ENCODE data around the gene FBN2.

FBN2 gene

DNA sequence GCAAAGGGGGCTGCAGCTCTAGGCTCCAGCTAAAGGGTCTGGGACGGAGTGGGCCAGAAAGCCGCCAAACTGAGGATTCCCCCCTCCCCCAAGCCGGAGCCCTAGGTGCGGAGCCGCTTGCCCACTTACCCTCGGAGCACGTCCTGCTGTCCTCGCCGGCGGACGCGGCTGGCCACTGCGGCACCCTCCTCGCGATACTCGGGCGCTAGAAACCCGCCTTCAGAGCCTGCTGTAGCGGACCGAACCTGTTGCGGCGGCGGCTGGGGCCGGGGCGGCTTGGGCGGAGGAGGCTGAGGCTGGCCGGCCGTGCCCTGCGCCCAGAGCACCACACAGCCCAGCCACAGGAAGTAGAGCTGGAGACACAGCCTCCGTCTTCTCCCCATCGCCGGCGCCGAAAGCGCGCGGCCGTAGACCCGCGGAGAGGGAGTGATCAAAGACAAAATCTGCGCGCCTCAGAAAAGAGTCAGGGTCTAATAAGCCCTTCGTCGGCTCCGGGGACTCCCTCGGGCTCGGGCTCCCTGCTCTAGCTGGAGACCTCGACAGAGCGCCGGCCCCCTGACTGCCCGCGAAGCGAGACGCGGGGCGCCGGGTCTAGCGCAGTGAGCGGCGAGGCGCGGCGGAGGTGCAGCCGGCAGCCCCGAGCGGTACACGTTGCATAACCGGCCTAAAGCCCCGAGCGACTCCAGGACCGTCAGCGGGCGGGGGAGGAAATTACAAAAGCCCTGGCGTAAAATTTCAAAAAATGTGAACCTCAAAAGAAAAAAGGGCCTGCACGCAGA lies 635 bp downstream of the FBN2 start (continued):
- TF ChIP-seq, protein P1, sequence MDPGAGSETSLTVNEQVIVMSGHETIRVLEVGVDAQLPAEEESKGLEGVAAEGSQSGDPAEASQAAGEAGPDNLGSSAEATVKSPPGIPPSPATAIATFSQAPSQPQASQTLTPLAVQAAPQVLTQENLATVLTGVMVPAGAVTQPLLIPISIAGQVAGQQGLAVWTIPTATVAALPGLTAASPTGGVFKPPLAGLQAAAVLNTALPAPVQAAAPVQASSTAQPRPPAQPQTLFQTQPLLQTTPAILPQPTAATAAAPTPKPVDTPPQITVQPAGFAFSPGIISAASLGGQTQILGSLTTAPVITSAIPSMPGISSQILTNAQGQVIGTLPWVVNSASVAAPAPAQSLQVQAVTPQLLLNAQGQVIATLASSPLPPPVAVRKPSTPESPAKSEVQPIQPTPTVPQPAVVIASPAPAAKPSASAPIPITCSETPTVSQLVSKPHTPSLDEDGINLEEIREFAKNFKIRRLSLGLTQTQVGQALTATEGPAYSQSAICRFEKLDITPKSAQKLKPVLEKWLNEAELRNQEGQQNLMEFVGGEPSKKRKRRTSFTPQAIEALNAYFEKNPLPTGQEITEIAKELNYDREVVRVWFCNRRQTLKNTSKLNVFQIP (CRISPR knock-in tag; IDR thresholded peaks at IDR 0.05; ENCODE audit: borderline replicate concordance, low read depth), result no peak
- TF ChIP-seq ZC3H10 (CRISPR knock-in tag; IDR thresholded peaks at IDR 0.05), result no peak
- TF ChIP-seq CSDC2 (CRISPR knock-in tag; IDR thresholded peaks at IDR 0.05), result no peak
- no peak for TF ChIP-seq TOX (CRISPR knock-in tag; IDR thresholded peaks at IDR 0.05; ENCODE audit: borderline replicate concordance)
- no peak for TF ChIP-seq ZNF70 (CRISPR knock-in tag; IDR thresholded peaks at IDR 0.05)
- TF ChIP-seq TCF4 (CRISPR knock-in tag; IDR thresholded peaks at IDR 0.05; ENCODE audit: borderline replicate concordance), result no peak
- TF ChIP-seq, protein P2, sequence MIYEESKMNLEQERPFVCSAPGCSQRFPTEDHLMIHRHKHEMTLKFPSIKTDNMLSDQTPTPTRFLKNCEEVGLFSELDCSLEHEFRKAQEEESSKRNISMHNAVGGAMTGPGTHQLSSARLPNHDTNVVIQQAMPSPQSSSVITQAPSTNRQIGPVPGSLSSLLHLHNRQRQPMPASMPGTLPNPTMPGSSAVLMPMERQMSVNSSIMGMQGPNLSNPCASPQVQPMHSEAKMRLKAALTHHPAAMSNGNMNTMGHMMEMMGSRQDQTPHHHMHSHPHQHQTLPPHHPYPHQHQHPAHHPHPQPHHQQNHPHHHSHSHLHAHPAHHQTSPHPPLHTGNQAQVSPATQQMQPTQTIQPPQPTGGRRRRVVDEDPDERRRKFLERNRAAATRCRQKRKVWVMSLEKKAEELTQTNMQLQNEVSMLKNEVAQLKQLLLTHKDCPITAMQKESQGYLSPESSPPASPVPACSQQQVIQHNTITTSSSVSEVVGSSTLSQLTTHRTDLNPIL (CRISPR knock-in tag; IDR thresholded peaks at IDR 0.05; ENCODE audit: low read depth), result no peak
- no peak for TF ChIP-seq GLIS3 (CRISPR knock-in tag; IDR thresholded peaks at IDR 0.05)

DNA sequence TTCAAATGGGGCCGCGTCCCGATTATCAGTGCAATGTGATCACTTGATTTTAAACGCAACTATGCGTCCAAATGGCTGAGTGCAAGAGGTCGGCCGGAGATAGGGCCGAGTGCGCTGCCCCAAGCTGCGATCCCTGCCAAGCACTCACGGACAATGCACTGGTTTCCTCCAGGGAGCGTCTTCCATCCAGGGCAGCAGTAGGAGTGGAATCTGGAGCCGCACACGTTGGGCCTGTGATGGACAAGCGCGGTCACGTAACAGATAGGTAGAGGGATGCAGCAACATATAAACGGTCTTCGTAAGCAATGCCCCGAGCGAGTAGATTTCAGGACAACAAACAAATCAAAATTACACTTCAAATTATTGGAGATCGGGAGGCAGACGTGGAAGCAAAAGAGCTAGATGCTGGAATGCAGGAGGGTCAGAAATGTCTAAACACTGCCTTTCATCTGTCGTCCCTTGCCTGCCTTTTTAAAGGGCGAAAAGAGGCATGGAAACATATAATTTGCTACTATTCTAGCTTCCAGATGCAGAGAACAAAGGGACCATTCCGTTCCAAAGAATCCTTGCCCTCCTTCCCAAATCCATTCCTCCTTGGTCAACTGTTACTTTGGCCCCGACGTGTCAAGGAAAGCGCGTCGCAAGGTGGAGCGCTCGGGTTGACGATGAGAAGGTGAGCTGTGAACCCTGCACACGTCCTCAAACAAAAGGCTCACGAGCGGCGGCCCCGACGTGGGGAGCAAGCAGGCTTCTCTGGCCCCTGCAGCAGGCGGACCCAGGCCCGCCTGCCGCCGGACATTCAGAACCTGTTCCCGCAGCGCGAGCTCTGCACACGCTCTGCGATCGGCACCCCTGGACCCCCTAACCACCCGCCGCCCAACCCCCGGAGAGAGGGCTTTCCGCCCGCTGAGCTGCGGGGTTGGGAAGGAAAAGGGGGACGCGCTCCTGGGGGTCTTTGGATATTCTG lies 1.5 kb downstream of the FBN2 start:
- peak; percentile 17; the same call in 2 of the 3 replicates for ATAC-seq
- TF ChIP-seq GLIS3 (CRISPR knock-in tag; IDR thresholded peaks at IDR 0.05) (no peak), ESRRG (CRISPR knock-in tag; IDR thresholded peaks at IDR 0.05) (no peak), ZNF8 (CRISPR knock-in tag; IDR thresholded peaks at IDR 0.05) (no peak), TOX (CRISPR knock-in tag; IDR thresholded peaks at IDR 0.05; ENCODE audit: borderline replicate concordance) (no peak), BACH2 (CRISPR knock-in tag; IDR thresholded peaks at IDR 0.05; ENCODE audit: borderline replicate concordance) (no peak), ARNTL (CRISPR knock-in tag; IDR thresholded peaks at IDR 0.05; ENCODE audit: borderline replicate concordance, low read depth) (no peak), PPARA (CRISPR knock-in tag; IDR thresholded peaks at IDR 0.05; ENCODE audit: borderline replicate concordance) (no peak), OSR1 (CRISPR knock-in tag; IDR thresholded peaks at IDR 0.05) (no peak), SNAI2 (CRISPR knock-in tag; IDR thresholded peaks at IDR 0.05) (no peak)
- TF ChIP-seq, protein P3, sequence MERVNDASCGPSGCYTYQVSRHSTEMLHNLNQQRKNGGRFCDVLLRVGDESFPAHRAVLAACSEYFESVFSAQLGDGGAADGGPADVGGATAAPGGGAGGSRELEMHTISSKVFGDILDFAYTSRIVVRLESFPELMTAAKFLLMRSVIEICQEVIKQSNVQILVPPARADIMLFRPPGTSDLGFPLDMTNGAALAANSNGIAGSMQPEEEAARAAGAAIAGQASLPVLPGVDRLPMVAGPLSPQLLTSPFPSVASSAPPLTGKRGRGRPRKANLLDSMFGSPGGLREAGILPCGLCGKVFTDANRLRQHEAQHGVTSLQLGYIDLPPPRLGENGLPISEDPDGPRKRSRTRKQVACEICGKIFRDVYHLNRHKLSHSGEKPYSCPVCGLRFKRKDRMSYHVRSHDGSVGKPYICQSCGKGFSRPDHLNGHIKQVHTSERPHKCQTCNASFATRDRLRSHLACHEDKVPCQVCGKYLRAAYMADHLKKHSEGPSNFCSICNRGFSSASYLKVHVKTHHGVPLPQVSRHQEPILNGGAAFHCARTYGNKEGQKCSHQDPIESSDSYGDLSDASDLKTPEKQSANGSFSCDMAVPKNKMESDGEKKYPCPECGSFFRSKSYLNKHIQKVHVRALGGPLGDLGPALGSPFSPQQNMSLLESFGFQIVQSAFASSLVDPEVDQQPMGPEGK (CRISPR knock-in tag; IDR thresholded peaks at IDR 0.05; ENCODE audit: borderline replicate concordance), result no peak
- TF ChIP-seq, protein P4, sequence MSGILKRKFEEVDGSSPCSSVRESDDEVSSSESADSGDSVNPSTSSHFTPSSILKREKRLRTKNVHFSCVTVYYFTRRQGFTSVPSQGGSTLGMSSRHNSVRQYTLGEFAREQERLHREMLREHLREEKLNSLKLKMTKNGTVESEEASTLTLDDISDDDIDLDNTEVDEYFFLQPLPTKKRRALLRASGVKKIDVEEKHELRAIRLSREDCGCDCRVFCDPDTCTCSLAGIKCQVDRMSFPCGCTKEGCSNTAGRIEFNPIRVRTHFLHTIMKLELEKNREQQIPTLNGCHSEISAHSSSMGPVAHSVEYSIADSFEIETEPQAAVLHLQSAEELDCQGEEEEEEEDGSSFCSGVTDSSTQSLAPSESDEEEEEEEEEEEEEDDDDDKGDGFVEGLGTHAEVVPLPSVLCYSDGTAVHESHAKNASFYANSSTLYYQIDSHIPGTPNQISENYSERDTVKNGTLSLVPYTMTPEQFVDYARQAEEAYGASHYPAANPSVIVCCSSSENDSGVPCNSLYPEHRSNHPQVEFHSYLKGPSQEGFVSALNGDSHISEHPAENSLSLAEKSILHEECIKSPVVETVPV (CRISPR knock-in tag; IDR thresholded peaks at IDR 0.05), result no peak
- TF ChIP-seq, protein P2 (CRISPR knock-in tag; IDR thresholded peaks at IDR 0.05; ENCODE audit: low read depth), result no peak
- TF ChIP-seq, protein P5, sequence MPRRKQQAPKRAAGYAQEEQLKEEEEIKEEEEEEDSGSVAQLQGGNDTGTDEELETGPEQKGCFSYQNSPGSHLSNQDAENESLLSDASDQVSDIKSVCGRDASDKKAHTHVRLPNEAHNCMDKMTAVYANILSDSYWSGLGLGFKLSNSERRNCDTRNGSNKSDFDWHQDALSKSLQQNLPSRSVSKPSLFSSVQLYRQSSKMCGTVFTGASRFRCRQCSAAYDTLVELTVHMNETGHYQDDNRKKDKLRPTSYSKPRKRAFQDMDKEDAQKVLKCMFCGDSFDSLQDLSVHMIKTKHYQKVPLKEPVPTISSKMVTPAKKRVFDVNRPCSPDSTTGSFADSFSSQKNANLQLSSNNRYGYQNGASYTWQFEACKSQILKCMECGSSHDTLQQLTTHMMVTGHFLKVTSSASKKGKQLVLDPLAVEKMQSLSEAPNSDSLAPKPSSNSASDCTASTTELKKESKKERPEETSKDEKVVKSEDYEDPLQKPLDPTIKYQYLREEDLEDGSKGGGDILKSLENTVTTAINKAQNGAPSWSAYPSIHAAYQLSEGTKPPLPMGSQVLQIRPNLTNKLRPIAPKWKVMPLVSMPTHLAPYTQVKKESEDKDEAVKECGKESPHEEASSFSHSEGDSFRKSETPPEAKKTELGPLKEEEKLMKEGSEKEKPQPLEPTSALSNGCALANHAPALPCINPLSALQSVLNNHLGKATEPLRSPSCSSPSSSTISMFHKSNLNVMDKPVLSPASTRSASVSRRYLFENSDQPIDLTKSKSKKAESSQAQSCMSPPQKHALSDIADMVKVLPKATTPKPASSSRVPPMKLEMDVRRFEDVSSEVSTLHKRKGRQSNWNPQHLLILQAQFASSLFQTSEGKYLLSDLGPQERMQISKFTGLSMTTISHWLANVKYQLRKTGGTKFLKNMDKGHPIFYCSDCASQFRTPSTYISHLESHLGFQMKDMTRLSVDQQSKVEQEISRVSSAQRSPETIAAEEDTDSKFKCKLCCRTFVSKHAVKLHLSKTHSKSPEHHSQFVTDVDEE (CRISPR knock-in tag; IDR thresholded peaks at IDR 0.05), result no peak

All from SK-N-SH treated with all-trans-retinoic acid at 6 μM for 48 hours (cell line).